DOHH2 (cell line): ENCODE data around the gene ORMDL3.
"Not testable (repeated sequence)": the region's sequence is repeated elsewhere in the genome, so short reads cannot be mapped to it uniquely, and the experiment has no call there.

Experiments used
- H3F3A ChIP-seq: fragments of 200-600 bp; sonication (generic), shearing (Covaris generic); 2 replicates; pipeline ENCODE4 v1.6.0; 2016; ENCODE audit warnings: antibody characterized with exemption, mild to moderate bottlenecking; ENCODE audit not compliant: control insufficient read depth, insufficient read depth
- H3K27ac ChIP-seq: fragments of 200-600 bp; sonication (generic); 2 replicates; pipeline ENCODE4 v1.5.1; 2014; ENCODE audit warnings: low read depth, mild to moderate bottlenecking, low read length, moderate library complexity
- H3K27me3 ChIP-seq: fragments of 200-600 bp; sonication (generic); 2 replicates; pipeline ENCODE4 v1.6.1; 2014; ENCODE audit warnings: mild to moderate bottlenecking, low read length, mixed read lengths; ENCODE audit not compliant: control insufficient read depth
- H3K36me3 ChIP-seq: fragments of 200-600 bp; sonication (generic); 2 replicates; pipeline ENCODE4 v1.6.1; 2014; ENCODE audit warnings: mild to moderate bottlenecking, low read length, moderate library complexity, mixed read lengths; ENCODE audit not compliant: control insufficient read depth
- H3K4me1 ChIP-seq: fragments of 200-600 bp; sonication (generic); 2 replicates; pipeline ENCODE4 v1.6.1; 2014; ENCODE audit warnings: mild to moderate bottlenecking, low read length, mixed read lengths; ENCODE audit not compliant: control insufficient read depth
- H3K4me2 ChIP-seq: fragments of 200-600 bp; sonication (generic); 2 replicates; pipeline ENCODE4 v1.6.0; 2014; ENCODE audit warnings: mild to moderate bottlenecking, low read length, moderate library complexity
- H3K4me3 ChIP-seq: fragments of 200-600 bp; sonication (generic); 2 replicates; pipeline ENCODE4 v1.5.1; 2014; ENCODE audit warnings: mild to moderate bottlenecking, low read length, mixed read lengths
- H3K79me2 ChIP-seq: fragments of 200-600 bp; sonication (generic); 2 replicates; pipeline ENCODE4 v1.6.1; 2014; ENCODE audit warnings: mild to moderate bottlenecking, low read length, mixed read lengths; ENCODE audit not compliant: control insufficient read depth
- H3K9me2 ChIP-seq: fragments of 200-600 bp; sonication (generic); replicated peaks from 2 replicates; pipeline ENCODE4 v1.6.1; 2014; ENCODE audit warnings: mild to moderate bottlenecking, low read length, mixed read lengths; ENCODE audit not compliant: control insufficient read depth
- H3K9me3 ChIP-seq: fragments of 200-600 bp; sonication (generic); 2 replicates; pipeline ENCODE4 v1.6.1; 2014; ENCODE audit warnings: antibody characterized with exemption, low read length, mixed read lengths; ENCODE audit not compliant: control insufficient read depth, insufficient read depth
- H4K20me1 ChIP-seq: fragments of 200-600 bp; sonication (generic); 2 replicates; pipeline ENCODE4 v1.6.0; 2014; ENCODE audit warnings: low read depth, mild to moderate bottlenecking, antibody characterized with exemption, low read length, moderate library complexity; ENCODE audit not compliant: control insufficient read depth, insufficient read depth
- EZH2phosphoT487 ChIP-seq: fragments of 200-600 bp; sonication (generic); IDR thresholded peaks from 2 replicates; pipeline ENCODE4 v1.6.1; 2017; ENCODE audit warnings: borderline replicate concordance, mild to moderate bottlenecking, antibody characterized with exemption, low read length, moderate library complexity, mixed read lengths
- TF ChIP-seq, protein P1 (sequence below): fragments of 200-600 bp; sonication (generic); IDR thresholded peaks from one replicate; pipeline ENCODE4 v1.5.1; 2014; ENCODE audit warnings: antibody characterized with exemption, mild to moderate bottlenecking, low read depth, low read length; ENCODE audit not compliant: poor library complexity, severe bottlenecking

The ORMDL3 gene

DNA sequence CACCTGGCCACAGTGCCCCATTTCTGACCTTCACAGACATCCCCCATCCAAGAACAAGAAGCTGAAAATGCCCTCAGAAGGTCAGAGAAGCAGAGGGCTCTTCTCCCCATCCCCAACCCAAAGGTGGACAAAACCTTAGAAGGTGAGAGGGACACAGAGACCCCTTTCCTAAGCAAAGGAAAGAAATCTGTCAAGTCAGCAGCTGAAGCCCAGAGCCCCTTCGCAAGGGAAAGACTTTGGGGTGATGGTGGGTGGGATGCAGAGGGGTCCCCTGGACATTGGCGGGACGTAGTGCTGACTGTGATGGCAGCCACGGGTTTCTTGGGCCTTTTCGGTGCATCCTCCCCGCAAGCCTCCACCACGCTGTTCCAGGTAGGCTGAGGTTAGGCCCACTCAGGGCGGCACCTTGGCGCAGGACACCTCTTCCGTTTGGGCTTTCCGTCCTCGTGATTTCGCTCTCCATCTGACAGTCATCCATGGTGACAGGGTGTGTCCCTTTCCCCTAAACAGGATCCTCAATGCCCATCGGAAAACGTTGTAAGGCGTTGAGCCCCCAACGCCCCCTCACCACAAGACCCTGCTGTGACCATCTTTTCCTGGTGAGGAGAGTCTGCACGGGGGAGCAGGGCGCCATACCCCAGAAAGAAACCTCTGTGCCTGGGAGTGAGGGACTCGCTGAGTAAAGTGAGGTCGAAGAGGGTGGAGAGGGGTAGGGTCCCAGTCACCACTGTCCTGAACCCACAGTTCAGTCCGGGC, 24.7 kb upstream of the ORMDL3 start:
- H3K9me3 ChIP-seq = no peaks in the 10 kb centered on the region
- H3K4me2 ChIP-seq = peak overlapping the region; percentile 95
- H3K4me1 ChIP-seq = peaks cover 23% of the 10 kb centered on the region
- peak overlapping the region; percentile 73 for H3K4me3 ChIP-seq
- H3K9me2 ChIP-seq = no peaks in the 10 kb centered on the region
- H3K36me3 ChIP-seq = no peaks in the 10 kb centered on the region
- TF ChIP-seq, protein P1, sequence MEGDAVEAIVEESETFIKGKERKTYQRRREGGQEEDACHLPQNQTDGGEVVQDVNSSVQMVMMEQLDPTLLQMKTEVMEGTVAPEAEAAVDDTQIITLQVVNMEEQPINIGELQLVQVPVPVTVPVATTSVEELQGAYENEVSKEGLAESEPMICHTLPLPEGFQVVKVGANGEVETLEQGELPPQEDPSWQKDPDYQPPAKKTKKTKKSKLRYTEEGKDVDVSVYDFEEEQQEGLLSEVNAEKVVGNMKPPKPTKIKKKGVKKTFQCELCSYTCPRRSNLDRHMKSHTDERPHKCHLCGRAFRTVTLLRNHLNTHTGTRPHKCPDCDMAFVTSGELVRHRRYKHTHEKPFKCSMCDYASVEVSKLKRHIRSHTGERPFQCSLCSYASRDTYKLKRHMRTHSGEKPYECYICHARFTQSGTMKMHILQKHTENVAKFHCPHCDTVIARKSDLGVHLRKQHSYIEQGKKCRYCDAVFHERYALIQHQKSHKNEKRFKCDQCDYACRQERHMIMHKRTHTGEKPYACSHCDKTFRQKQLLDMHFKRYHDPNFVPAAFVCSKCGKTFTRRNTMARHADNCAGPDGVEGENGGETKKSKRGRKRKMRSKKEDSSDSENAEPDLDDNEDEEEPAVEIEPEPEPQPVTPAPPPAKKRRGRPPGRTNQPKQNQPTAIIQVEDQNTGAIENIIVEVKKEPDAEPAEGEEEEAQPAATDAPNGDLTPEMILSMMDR = no peak
- TF ChIP-seq EZH2phosphoT487 = no peak
- peaks cover 5% of the 10 kb centered on the region for H3K27me3 ChIP-seq
- H3K79me2 ChIP-seq = no peaks in the 10 kb centered on the region
- H4K20me1 ChIP-seq = no peaks in the 10 kb centered on the region
- H3F3A ChIP-seq = peaks cover 4% of the 10 kb centered on the region; the same call in 1 of the 2 replicates
- no peak overlapping the region for H3K27ac ChIP-seq

- Histone ChIP-seq H3K9me2 (no peaks in the 10 kb centered on the region), H3K27ac (no peak overlapping the region), H3K27me3 (peaks cover 5% of the 10 kb centered on the region), H3K4me3 (no peak overlapping the region), H3K36me3 (no peaks in the 10 kb centered on the region), H3F3A (peaks cover 4% of the 10 kb centered on the region; the same call in 1 of the 2 replicates), H4K20me1 (no peaks in the 10 kb centered on the region), H3K79me2 (no peaks in the 10 kb centered on the region), H3K4me2 (no peak overlapping the region), H3K4me1 (peaks cover 23% of the 10 kb centered on the region), H3K9me3 (no peaks in the 10 kb centered on the region)
- TF ChIP-seq EZH2phosphoT487 = no peak
- TF ChIP-seq, protein P1 = no peak
Measured at GRCh38 chr17:39950871-39951348, 23.5 kb upstream of the ORMDL3 start.

DNA sequence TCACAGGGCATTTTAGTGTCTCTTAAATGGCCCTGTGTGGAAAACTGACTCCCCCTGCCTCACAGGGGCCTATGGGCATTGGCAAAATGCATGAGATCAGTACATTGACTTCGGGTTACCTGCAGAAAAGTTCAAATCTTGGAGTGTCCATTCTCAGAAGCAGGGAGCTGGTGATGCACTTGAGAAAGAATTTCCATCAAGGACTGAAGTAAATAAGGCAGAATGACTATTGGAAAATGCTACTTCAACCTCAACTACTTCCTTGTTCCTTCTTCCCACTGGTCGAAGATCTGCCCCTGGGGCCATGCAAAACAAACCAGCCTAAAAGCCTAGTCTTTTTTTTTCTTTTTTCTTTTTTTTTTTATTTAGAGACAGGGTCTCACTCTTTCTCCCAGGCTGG, 21.6 kb upstream of the ORMDL3 start:
- no peak for TF ChIP-seq EZH2phosphoT487
- TF ChIP-seq, protein P1 = no peak
- Histone ChIP-seq H3K27ac (no peak overlapping the region), H3K4me3 (no peak overlapping the region), H3K36me3 (no peaks in the 10 kb centered on the region), H4K20me1 (no peaks in the 10 kb centered on the region), H3K4me1 (peaks cover 23% of the 10 kb centered on the region), H3K9me2 (no peaks in the 10 kb centered on the region), H3K9me3 (no peaks in the 10 kb centered on the region), H3F3A (peaks cover 4% of the 10 kb centered on the region; the same call in 1 of the 2 replicates), H3K79me2 (no peaks in the 10 kb centered on the region), H3K4me2 (no peak overlapping the region), H3K27me3 (peaks cover 5% of the 10 kb centered on the region)

GRCh38 chr17:39948489-39948828, 21.1 kb upstream of the ORMDL3 start:
- not testable (repeated sequence) for H3F3A ChIP-seq, H3K36me3 ChIP-seq, H3K4me2 ChIP-seq, H3K9me2 ChIP-seq, H3K27me3 ChIP-seq, H3K27ac ChIP-seq, H4K20me1 ChIP-seq, H3K4me3 ChIP-seq, H3K9me3 ChIP-seq, H3K79me2 ChIP-seq
- peaks cover 22% of the 10 kb centered on the region for H3K4me1 ChIP-seq
